Measurements from ENCODE around the gene KRTAP5-4.

KRTAP5-4 gene

GRCh38 chr11:1660111-1660867 lies 38.4 kb upstream of the KRTAP5-4 start:
- no peaks in the 10 kb centered on the region for H3K9me3 Mint-ChIP-seq
- H3K4me3 Mint-ChIP-seq, result no peak overlapping the region
- ATAC-seq (replicated peaks) (no peak), DNase-seq (no peak)
- peak overlapping the region in 1 of 2 donors; percentile 8 for H3K27ac Mint-ChIP-seq
- H3K36me3 Mint-ChIP-seq (ENCODE audit: insufficient read depth), result peaks cover 4% of the 10 kb centered on the region
- H3K4me1 Mint-ChIP-seq (ENCODE audit: low read depth in 2 of 2), result peaks cover 6 to 9% of the 10 kb centered on the region in 2 donors
- H3K27me3 Mint-ChIP-seq, result peaks cover 33 to 80% of the 10 kb centered on the region in 2 donors

GRCh38 chr11:1659506-1659905 lies 37.6 kb upstream of the KRTAP5-4 start:
- DNase-seq (no peak), ATAC-seq (replicated peaks) (no peak)
- peaks cover 38 to 82% of the 10 kb centered on the region in 2 donors for H3K27me3 Mint-ChIP-seq
- peaks cover 6 to 9% of the 10 kb centered on the region in 2 donors for H3K4me1 Mint-ChIP-seq (ENCODE audit: low read depth in 2 of 2)
- H3K36me3 Mint-ChIP-seq (ENCODE audit: insufficient read depth), result peaks cover 4% of the 10 kb centered on the region
- H3K27ac Mint-ChIP-seq, result no peak overlapping the region
- no peak overlapping the region for H3K4me3 Mint-ChIP-seq
- no peaks in the 10 kb centered on the region for H3K9me3 Mint-ChIP-seq

- H3K4me3 Mint-ChIP-seq, result no peak overlapping the region
- ATAC-seq (replicated peaks), result no peak
- no peak overlapping the region for H3K27ac Mint-ChIP-seq
- no peak for DNase-seq
- peaks cover 41 to 89% of the 10 kb centered on the region in 2 donors for H3K27me3 Mint-ChIP-seq
- H3K9me3 Mint-ChIP-seq, result no peaks in the 10 kb centered on the region
- H3K4me1 Mint-ChIP-seq (ENCODE audit: low read depth in 2 of 2), result peaks cover 8 to 9% of the 10 kb centered on the region in 2 donors
- H3K36me3 Mint-ChIP-seq (ENCODE audit: insufficient read depth), result peaks cover 4% of the 10 kb centered on the region
These were observed 34.7 kb upstream of the KRTAP5-4 start for GRCh38 chr11:1656670-1657069.

GRCh38 chr11:1656061-1656441 lies 34.1 kb upstream of the KRTAP5-4 start:
- DNase-seq (no peak), ATAC-seq (replicated peaks) (no peak)
- peaks cover 4% of the 10 kb centered on the region for H3K36me3 Mint-ChIP-seq (ENCODE audit: insufficient read depth)
- H3K27ac Mint-ChIP-seq, result no peak overlapping the region
- no peaks in the 10 kb centered on the region for H3K9me3 Mint-ChIP-seq
- peaks cover 8 to 9% of the 10 kb centered on the region in 2 donors for H3K4me1 Mint-ChIP-seq (ENCODE audit: low read depth in 2 of 2)
- no peak overlapping the region for H3K4me3 Mint-ChIP-seq
- peaks cover 41 to 87% of the 10 kb centered on the region in 2 donors for H3K27me3 Mint-ChIP-seq

GRCh38 chr11:1655168-1656060 lies 33.5 kb upstream of the KRTAP5-4 start:
- DNase-seq, result no peak
- no peak for ATAC-seq (replicated peaks)
- Mint-ChIP-seq H3K27ac (no peak overlapping the region), H3K9me3 (no peaks in the 10 kb centered on the region), H3K27me3 (peaks cover 38 to 87% of the 10 kb centered on the region in 2 donors), H3K4me3 (no peak overlapping the region), H3K4me1 (ENCODE audit: low read depth in 2 of 2) (peaks cover 8 to 9% of the 10 kb centered on the region in 2 donors), H3K36me3 (ENCODE audit: insufficient read depth) (peaks cover 4% of the 10 kb centered on the region)

- H3K27ac Mint-ChIP-seq, result no peak overlapping the region
- no peaks in the 10 kb centered on the region for H3K9me3 Mint-ChIP-seq
- no peak for DNase-seq
- no peak overlapping the region for H3K4me3 Mint-ChIP-seq
- H3K27me3 Mint-ChIP-seq, result peaks cover 30 to 79% of the 10 kb centered on the region in 2 donors
- H3K36me3 Mint-ChIP-seq (ENCODE audit: insufficient read depth), result peaks cover 4% of the 10 kb centered on the region
- H3K4me1 Mint-ChIP-seq (ENCODE audit: low read depth in 2 of 2), result peaks cover 4 to 6% of the 10 kb centered on the region in 2 donors
- no peak for ATAC-seq (replicated peaks)
These were observed 32.6 kb upstream of the KRTAP5-4 start for GRCh38 chr11:1654388-1655167.

- no peak for ATAC-seq (replicated peaks)
These were observed 31.8 kb upstream of the KRTAP5-4 start for GRCh38 chr11:1653541-1654387.

GRCh38 chr11:1652771-1653540 lies 31.0 kb upstream of the KRTAP5-4 start:
- H3K4me3 Mint-ChIP-seq, result no peak overlapping the region
- H3K36me3 Mint-ChIP-seq (ENCODE audit: insufficient read depth), result peaks cover 4% of the 10 kb centered on the region
- H3K27ac Mint-ChIP-seq, result no peak overlapping the region
- H3K4me1 Mint-ChIP-seq (ENCODE audit: low read depth in 2 of 2), result peaks cover 0 to 2% of the 10 kb centered on the region in 2 donors
- H3K9me3 Mint-ChIP-seq, result no peaks in the 10 kb centered on the region
- peaks cover 14 to 72% of the 10 kb centered on the region in 2 donors for H3K27me3 Mint-ChIP-seq
- ATAC-seq (replicated peaks) (peak; percentile 92), DNase-seq (peak; percentile 80 to 82 (median 81))

More at GRCh38 chr11:1653541-1654387, 31.8 kb upstream of the KRTAP5-4 start:
- H3K9me3 Mint-ChIP-seq, result no peaks in the 10 kb centered on the region
- H3K27me3 Mint-ChIP-seq, result peaks cover 22 to 72% of the 10 kb centered on the region in 2 donors
- DNase-seq, result no peak
- peaks cover 0 to 2% of the 10 kb centered on the region in 2 donors for H3K4me1 Mint-ChIP-seq (ENCODE audit: low read depth in 2 of 2)
- peak overlapping the region in 1 of 2 donors; percentile 2 for H3K4me3 Mint-ChIP-seq
- no peak overlapping the region for H3K27ac Mint-ChIP-seq
- peaks cover 4% of the 10 kb centered on the region for H3K36me3 Mint-ChIP-seq (ENCODE audit: insufficient read depth)

GRCh38 chr11:1652442-1652770 lies 30.5 kb upstream of the KRTAP5-4 start:
- Mint-ChIP-seq H3K27ac (no peak overlapping the region), H3K27me3 (peaks cover 14 to 71% of the 10 kb centered on the region in 2 donors), H3K4me3 (no peak overlapping the region), H3K4me1 (ENCODE audit: low read depth in 2 of 2) (peaks cover 0 to 2% of the 10 kb centered on the region in 2 donors), H3K36me3 (ENCODE audit: insufficient read depth) (peaks cover 8% of the 10 kb centered on the region), H3K9me3 (no peaks in the 10 kb centered on the region)
- ATAC-seq (replicated peaks), result no peak
- DNase-seq, result no peak

GRCh38 chr11:1652026-1652425 lies 30.1 kb upstream of the KRTAP5-4 start:
- peaks cover 0 to 2% of the 10 kb centered on the region in 2 donors for H3K4me1 Mint-ChIP-seq (ENCODE audit: low read depth in 2 of 2)
- H3K9me3 Mint-ChIP-seq, result no peaks in the 10 kb centered on the region
- H3K27ac Mint-ChIP-seq, result no peak overlapping the region
- ATAC-seq (replicated peaks) (no peak), DNase-seq (no peak)
- no peak overlapping the region for H3K4me3 Mint-ChIP-seq
- peaks cover 8% of the 10 kb centered on the region for H3K36me3 Mint-ChIP-seq (ENCODE audit: insufficient read depth)
- peaks cover 14 to 71% of the 10 kb centered on the region in 2 donors for H3K27me3 Mint-ChIP-seq

GRCh38 chr11:1651411-1651980 lies 29.6 kb upstream of the KRTAP5-4 start:
- H3K27ac Mint-ChIP-seq, result no peak overlapping the region
- peaks cover 14 to 69% of the 10 kb centered on the region in 2 donors for H3K27me3 Mint-ChIP-seq
- no peaks in the 10 kb centered on the region for H3K9me3 Mint-ChIP-seq
- peaks cover 3% of the 10 kb centered on the region for H3K36me3 Mint-ChIP-seq (ENCODE audit: insufficient read depth)
- H3K4me3 Mint-ChIP-seq, result no peak overlapping the region
- no peak for ATAC-seq (replicated peaks)
- no peak for DNase-seq
- peaks cover 0 to 2% of the 10 kb centered on the region in 2 donors for H3K4me1 Mint-ChIP-seq (ENCODE audit: low read depth in 2 of 2)

- DNase-seq (no peak), ATAC-seq (replicated peaks) (no peak)
- Mint-ChIP-seq H3K4me3 (no peak overlapping the region), H3K36me3 (ENCODE audit: insufficient read depth) (peaks cover 3% of the 10 kb centered on the region), H3K9me3 (no peaks in the 10 kb centered on the region), H3K4me1 (ENCODE audit: low read depth in 2 of 2) (peaks cover 0 to 2% of the 10 kb centered on the region in 2 donors), H3K27me3 (peaks cover 14 to 63% of the 10 kb centered on the region in 2 donors), H3K27ac (no peak overlapping the region)
These were observed 29.0 kb upstream of the KRTAP5-4 start for GRCh38 chr11:1650918-1651262.

All from effector memory CD8-positive, alpha-beta T cell (primary cell).